Measurements from ENCODE around the gene SLC25A11. TPM values are rescaled to one million over a fixed set of nuclear protein-coding genes. Genes with fewer than 3 reads are reported as not detected.

SLC25A11 gene
- total and polyA plus RNA-seq, 4 donors: 34.8 to 72.1 (median 54.2) TPM

- no peak for DNase-seq
- ATAC-seq (ENCODE audit: insufficient read depth, low FRiP score): no peak
- Histone ChIP-seq H3K9me3 (ENCODE audit: control insufficient read depth in 4 of 4, insufficient read depth in 3 of 4, low read length in 3 of 4) (no peaks in the 10 kb centered on the region), H3K4me3 (no peak overlapping the region), H3K9ac (ENCODE audit: insufficient read depth in 1 of 2, low read length in 2 of 2) (no peak overlapping the region), H3K36me3 (ENCODE audit: control insufficient read depth in 4 of 4, insufficient read depth in 4 of 4, low read length in 4 of 4) (peaks cover 0 to 58% (median 27%) of the 10 kb centered on the region in 4 donors), H3K4me1 (ENCODE audit: control insufficient read depth in 5 of 5, insufficient read depth in 5 of 5, low read length in 5 of 5) (peaks cover 0 to 9% (median 5%) of the 10 kb centered on the region in 5 donors), H3K27ac (ENCODE audit: low read depth in 1 of 2, low read length in 1 of 2) (no peak overlapping the region), H3K27me3 (ENCODE audit: control insufficient read depth in 3 of 3, insufficient read depth in 3 of 3, low read length in 2 of 3) (peaks cover 0 to 32% (median 10%) of the 10 kb centered on the region in 3 donors)
- no peak for TF ChIP-seq CTCF (IDR thresholded peaks at IDR 0.05; ENCODE audit: control extremely low read depth, extremely low read depth)
- 92 to 94% methylated on average over 26 to 27 of the region's 27 CpGs for WGBS, 2 donors
Measured at GRCh38 chr17:4896332-4897197, 43.3 kb downstream of the SLC25A11 start.

GRCh38 chr17:4895657-4896331 is 44.1 kb downstream of the SLC25A11 start:
- no peak for DNase-seq
- no peak for ATAC-seq (ENCODE audit: insufficient read depth, low FRiP score)
- peaks cover 0 to 66% (median 32%) of the 10 kb centered on the region in 4 donors for H3K36me3 ChIP-seq (ENCODE audit: control insufficient read depth in 4 of 4, insufficient read depth in 4 of 4, low read length in 4 of 4)
- no peak for TF ChIP-seq CTCF (IDR thresholded peaks at IDR 0.05; ENCODE audit: control extremely low read depth, extremely low read depth)
- H3K27ac ChIP-seq (ENCODE audit: low read depth in 1 of 2, low read length in 1 of 2): no peak overlapping the region
- 79 to 80% methylated on average over 27 of the region's 27 CpGs for WGBS, 2 donors
- H3K4me1 ChIP-seq (ENCODE audit: control insufficient read depth in 5 of 5, insufficient read depth in 5 of 5, low read length in 5 of 5): peaks cover 0 to 9% (median 5%) of the 10 kb centered on the region in 5 donors
- no peaks in the 10 kb centered on the region for H3K9me3 ChIP-seq (ENCODE audit: control insufficient read depth in 4 of 4, insufficient read depth in 3 of 4, low read length in 3 of 4)
- no peak overlapping the region for H3K4me3 ChIP-seq
- no peak overlapping the region for H3K9ac ChIP-seq (ENCODE audit: insufficient read depth in 1 of 2, low read length in 2 of 2)
- H3K27me3 ChIP-seq (ENCODE audit: control insufficient read depth in 3 of 3, insufficient read depth in 3 of 3, low read length in 2 of 3): peaks cover 0 to 25% (median 10%) of the 10 kb centered on the region in 3 donors

DNA sequence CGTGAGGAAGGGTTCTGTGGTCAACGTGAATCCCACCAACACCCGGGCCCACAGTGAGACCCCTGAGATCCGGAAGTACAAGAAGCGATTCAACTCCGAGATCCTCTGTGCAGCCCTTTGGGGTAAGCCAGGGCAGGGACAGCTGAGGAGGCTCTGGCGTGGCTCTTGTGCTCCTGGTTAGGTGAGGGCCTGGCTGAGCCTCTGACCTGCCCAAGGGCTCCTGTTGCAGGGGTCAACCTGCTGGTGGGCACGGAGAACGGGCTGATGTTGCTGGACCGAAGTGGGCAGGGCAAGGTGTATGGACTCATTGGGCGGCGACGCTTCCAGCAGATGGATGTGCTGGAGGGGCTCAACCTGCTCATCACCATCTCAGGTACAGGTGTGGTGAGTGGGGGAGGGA is 44.7 kb downstream of the SLC25A11 start:
- ATAC-seq (ENCODE audit: insufficient read depth, low FRiP score): no peak
- 93 to 95% methylated on average over 13 of the region's 13 CpGs for whole genome bisulfite sequencing, 2 donors

More for the DNA sequence above, 44.7 kb downstream of the SLC25A11 start:
- Histone ChIP-seq H3K4me1 (ENCODE audit: control insufficient read depth in 5 of 5, insufficient read depth in 5 of 5, low read length in 5 of 5) (peaks cover 0 to 9% (median 0%) of the 10 kb centered on the region in 5 donors), H3K9ac (ENCODE audit: insufficient read depth in 1 of 2, low read length in 2 of 2) (no peak overlapping the region), H3K36me3 (ENCODE audit: control insufficient read depth in 4 of 4, insufficient read depth in 4 of 4, low read length in 4 of 4) (peaks cover 5 to 72% (median 37%) of the 10 kb centered on the region in 4 donors), H3K27me3 (ENCODE audit: control insufficient read depth in 3 of 3, insufficient read depth in 3 of 3, low read length in 2 of 3) (peaks cover 0 to 20% (median 10%) of the 10 kb centered on the region in 3 donors), H3K4me3 (no peak overlapping the region), H3K9me3 (ENCODE audit: control insufficient read depth in 4 of 4, insufficient read depth in 3 of 4, low read length in 3 of 4) (no peaks in the 10 kb centered on the region), H3K27ac (ENCODE audit: low read depth in 1 of 2, low read length in 1 of 2) (no peak overlapping the region)
- DNase-seq: no peak
- no peak for TF ChIP-seq CTCF (IDR thresholded peaks at IDR 0.05; ENCODE audit: control extremely low read depth, extremely low read depth)

All from lung (tissue), 12 donors.